Vagina (tissue), 2 donors: ENCODE data around the gene FAM114A2.

Source experiments
- CTCF ChIP-seq, 3 experiments: fragments of 450-650 bp in 2 of 3; fragments of 200-600 bp in 1 of 3; sonication (generic) in 1 of 3; IDR thresholded peaks; one replicate each; pipeline ENCODE4 v1.5.1; 2017 to 2019; ENCODE audit warnings: antibody characterized with exemption in 3 of 3, mild to moderate bottlenecking in 2 of 3, moderate library complexity in 2 of 3
- POLR2A ChIP-seq, 2 donors: fragments of 450-650 bp; IDR thresholded peaks; one replicate each; pipeline ENCODE4 v1.6.1; 2017; ENCODE audit warnings: antibody characterized with exemption in 2 of 2, mild to moderate bottlenecking in 2 of 2, moderate library complexity in 2 of 2
- POLR2AphosphoS5 ChIP-seq, 2 donors: sonication (generic); formaldehyde crosslinking; IDR thresholded peaks; one replicate each; pipeline ENCODE4 v1.9.0; 2017; ENCODE audit warnings: antibody characterized with exemption in 2 of 2, mild to moderate bottlenecking in 2 of 2, low read depth in 1 of 2; ENCODE audit not compliant: insufficient read depth in 1 of 2

GRCh38 chr5:154042766-154043165, 4.1 kb upstream of the FAM114A2 start:
- TF ChIP-seq POLR2A (IDR thresholded peaks at IDR 0.05) (no peak), CTCF (IDR thresholded peaks at IDR 0.05) (no peak), POLR2AphosphoS5 (IDR thresholded peaks at IDR 0.05; ENCODE audit: insufficient read depth in 1 of 2, low read depth in 1 of 2) (peak in 1 of 2 donors; percentile 82)
